ENCODE data around the gene ITIH5. TPM values are rescaled to one million over a fixed set of nuclear protein-coding genes. Genes with fewer than 3 reads are reported as not detected.
A peak's percentile ranks its signal among the peaks of the same experiment; 100 is the strongest.

ITIH5 gene
- total RNA-seq, 1 donor from 2014 or later, result 0.30 TPM

GRCh38 chr10:7526017-7526400 is 140.8 kb downstream of the ITIH5 start:
- ATAC-seq (no peak), DNase-seq (ENCODE audit: low spot score) (no peak)

GRCh38 chr10:7525314-7526016 is 141.3 kb downstream of the ITIH5 start:
- DNase-seq (ENCODE audit: low spot score), result peak; percentile 56
- peak; percentile 97 for ATAC-seq

GRCh38 chr10:7523656-7524055 is 143.1 kb downstream of the ITIH5 start:
- ATAC-seq, result no peak

GRCh38 chr10:7520507-7521485 is 146.0 kb downstream of the ITIH5 start:
- no peak for DNase-seq (ENCODE audit: low spot score)
- no peak for ATAC-seq

More at GRCh38 chr10:7523656-7524055, 143.1 kb downstream of the ITIH5 start:
- DNase-seq (ENCODE audit: low spot score), result no peak

- ATAC-seq (no peak), DNase-seq (ENCODE audit: low spot score) (no peak)
Observed at GRCh38 chr10:7519351-7519750, 147.4 kb downstream of the ITIH5 start.

- DNase-seq (ENCODE audit: low spot score) (no peak), ATAC-seq (no peak)
Observed at GRCh38 chr10:7518693-7519092, 148.1 kb downstream of the ITIH5 start.

- DNase-seq (ENCODE audit: low spot score) (no peak), ATAC-seq (no peak)
Observed at GRCh38 chr10:7515439-7515838, 151.3 kb downstream of the ITIH5 start.

- DNase-seq (ENCODE audit: low spot score) (no peak), ATAC-seq (no peak)
Observed at GRCh38 chr10:7513936-7514335, 152.8 kb downstream of the ITIH5 start.

GRCh38 chr10:7513455-7513854 is 153.3 kb downstream of the ITIH5 start:
- ATAC-seq, result peak; percentile 28
- DNase-seq (ENCODE audit: low spot score), result no peak

- ATAC-seq, result no peak
- no peak for DNase-seq (ENCODE audit: low spot score)
Observed at GRCh38 chr10:7512487-7512886, 154.3 kb downstream of the ITIH5 start.

GRCh38 chr10:7511612-7512011 is 155.2 kb downstream of the ITIH5 start:
- DNase-seq (ENCODE audit: low spot score) (no peak), ATAC-seq (no peak)

Other genes with a start within 250 kb of the ITIH5 start
- 471 TPM for gene ITIH2, start 36.4 kb upstream of the ITIH5 start, total RNA-seq
- gene KIN, start 121.0 kb upstream of the ITIH5 start, total RNA-seq, result 2.6 TPM
- gene ATP5F1C, start 121.2 kb upstream of the ITIH5 start, total RNA-seq, result 168 TPM
- gene TAF3, start 151.5 kb upstream of the ITIH5 start, total RNA-seq, result 3.1 TPM